GM19099 (cell line): Measurements from ENCODE around the gene RIPOR2.

Source experiments
- POLR2A ChIP-seq: IDR thresholded peaks from 3 replicates; pipeline ENCODE4 v1.6.1; 2011; ENCODE audit warnings: low read depth; ENCODE audit not compliant: insufficient read length; ENCODE audit errors: extremely low read depth

RIPOR2 gene

DNA sequence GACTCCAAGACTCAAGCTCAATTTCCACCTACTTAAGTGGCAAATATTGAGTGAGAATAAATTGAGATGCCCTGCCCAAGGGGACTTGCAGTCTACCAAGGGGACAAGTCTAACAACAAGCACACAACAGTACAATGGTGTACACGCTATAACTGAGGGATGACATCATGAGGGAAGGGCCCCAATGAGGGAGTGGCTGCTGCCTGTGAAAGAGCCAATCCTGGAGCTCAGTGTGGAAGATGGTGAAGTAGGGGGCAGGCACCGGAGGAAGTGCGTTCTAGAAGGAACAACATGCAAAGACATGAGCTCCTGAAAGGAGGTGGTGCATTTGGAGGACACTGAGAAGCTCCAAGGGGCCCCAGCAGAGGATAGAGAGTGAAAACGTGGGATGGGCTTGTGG lies 90.2 kb downstream of the RIPOR2 start:
- TF ChIP-seq POLR2A, result no peak

DNA sequence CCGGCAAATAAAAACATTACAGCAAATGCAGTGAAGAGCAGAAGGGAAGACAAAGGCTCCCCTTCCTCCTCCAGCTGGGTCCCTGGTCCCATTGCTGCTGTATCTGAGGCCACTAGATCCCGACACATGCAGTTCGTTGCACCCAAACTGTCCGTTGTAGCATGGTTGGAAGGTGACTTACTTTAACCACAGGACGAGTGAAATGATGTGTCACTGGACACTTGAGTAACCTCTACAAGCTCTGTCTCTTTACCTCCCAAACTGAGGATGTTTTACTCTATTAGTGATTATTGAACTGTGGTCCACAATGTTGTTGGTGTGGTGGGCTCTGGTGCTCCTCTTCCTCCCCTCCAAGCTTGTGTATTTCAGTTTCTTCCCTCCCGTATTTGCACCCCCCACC lies 90.9 kb downstream of the RIPOR2 start:
- no peak for TF ChIP-seq POLR2A

DNA sequence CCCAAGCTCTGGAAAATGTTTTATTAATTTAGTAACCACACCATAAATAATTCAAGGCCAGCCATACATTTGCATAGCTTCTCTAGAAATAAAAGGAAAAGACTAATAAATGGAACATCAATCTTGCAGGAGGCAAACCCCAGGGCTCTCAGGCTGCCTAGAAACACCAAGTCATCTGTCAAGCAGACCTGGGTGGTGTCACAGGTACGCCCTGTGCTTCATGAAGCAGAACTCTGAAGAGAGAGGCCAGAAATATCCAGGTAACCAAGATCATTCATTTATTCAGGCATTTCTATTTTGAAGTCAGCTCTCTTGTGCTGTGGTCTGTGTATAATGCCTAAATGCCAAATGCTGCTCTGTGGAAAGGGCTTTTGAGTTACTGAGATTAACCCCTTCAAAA lies 91.7 kb downstream of the RIPOR2 start:
- TF ChIP-seq POLR2A, result no peak

DNA sequence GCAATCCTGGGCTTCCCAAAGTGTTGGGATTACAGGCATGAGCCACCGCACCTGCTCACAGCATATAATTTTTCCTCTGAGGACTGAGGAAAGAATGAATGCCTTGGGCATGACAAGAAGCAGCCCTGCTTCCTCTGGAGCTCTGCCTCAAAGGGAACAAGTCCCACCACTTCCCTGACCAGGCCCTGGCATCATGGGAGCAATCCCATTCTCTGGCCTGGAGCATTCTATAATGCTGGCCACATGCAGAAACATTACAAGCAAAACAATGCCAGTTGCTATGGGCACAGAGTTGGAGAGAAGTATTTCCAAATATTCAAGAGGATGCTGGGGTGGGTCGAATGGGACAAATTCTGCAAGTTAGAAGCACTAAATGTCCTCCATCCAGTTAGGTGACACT lies 95.6 kb downstream of the RIPOR2 start:
- TF ChIP-seq POLR2A, result no peak

DNA sequence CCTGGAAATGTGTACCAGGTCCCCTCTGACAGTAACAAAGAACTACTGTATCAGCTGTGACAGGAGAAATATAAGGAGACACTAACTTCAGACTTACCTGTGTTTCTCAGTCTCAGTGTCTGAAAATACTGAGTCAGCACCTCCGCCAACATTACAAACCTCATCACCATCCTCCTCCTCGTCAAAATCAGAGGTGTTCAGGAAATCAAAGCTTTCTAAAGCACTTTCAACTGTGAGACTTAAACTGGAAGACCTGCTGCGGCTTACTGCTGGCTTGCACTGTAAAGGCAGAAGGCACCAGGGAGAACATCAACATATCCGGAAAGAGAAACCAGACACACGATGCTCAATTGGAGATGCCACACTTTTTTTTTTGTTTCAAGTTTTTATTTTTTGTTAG lies 96.8 kb downstream of the RIPOR2 start:
- TF ChIP-seq POLR2A, result no peak

DNA sequence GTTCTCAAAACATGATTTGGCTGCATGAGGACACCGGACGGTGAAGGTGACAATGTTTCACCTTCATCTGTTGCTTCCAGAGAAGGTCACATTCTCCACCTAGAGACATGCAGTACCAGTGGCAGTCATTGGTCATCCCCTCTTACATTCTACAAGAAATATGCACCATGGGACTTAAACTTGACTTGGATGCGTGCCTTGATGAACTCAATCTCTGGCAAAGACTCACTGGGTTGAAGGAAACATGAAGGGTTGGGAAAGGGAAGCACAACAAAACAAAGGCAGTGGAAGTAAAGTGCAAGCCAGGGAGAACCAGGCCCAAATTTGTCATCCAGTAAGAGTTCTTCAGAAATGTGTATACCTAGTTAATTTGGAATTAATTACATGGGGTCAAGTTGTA lies 97.7 kb downstream of the RIPOR2 start:
- TF ChIP-seq POLR2A, result no peak

DNA sequence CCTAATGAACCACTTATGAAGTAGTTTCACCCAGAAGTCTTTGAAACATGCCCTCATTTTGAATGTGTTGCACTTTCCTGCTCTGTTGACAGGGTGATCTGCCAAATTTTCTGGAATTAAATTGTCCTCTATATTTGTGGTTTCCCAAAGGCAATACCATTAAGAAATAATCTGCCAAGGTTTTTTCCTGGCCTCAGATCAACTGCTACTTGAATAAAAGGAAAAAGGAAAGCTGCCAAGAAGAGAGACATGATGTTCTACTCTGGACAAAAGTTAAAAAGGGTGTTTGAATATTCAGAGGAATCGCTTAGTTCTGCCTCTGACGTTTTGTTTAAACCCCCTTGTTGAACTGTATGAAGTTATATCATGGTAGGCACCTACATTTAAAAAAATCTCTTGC lies 99.7 kb downstream of the RIPOR2 start:
- TF ChIP-seq POLR2A, result no peak

DNA sequence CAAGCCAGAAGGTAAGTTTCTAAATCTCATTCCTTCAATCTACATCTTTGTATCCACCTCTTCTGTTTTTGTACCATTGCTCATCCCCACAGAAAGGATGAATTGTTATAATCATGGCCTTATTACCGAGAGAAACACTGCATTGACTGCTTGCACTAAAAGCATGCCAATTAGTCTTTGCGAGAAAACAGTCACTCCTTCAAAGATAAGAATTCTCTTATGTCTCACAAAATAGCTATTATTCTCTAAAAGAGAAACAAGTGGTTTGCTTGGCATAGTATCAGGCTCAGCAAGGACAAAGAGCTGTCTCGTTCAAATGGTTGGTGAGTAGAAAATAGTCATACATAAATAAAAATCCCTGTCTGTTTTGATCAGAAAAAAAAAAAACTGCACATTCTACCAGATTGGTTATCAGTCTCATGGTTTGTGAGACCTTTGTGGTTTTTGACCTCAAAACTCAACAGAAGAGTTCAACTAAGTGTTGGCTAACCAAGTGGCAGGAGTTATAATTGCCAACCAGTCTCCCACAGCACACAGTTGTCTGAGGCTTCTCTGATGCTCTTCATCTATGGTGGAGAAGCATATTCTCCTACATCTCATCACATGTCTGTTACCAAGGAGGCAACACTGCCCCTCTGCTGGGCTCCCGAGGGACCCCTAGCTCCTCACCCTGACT lies 101.9 kb downstream of the RIPOR2 start:
- TF ChIP-seq POLR2A, result no peak

DNA sequence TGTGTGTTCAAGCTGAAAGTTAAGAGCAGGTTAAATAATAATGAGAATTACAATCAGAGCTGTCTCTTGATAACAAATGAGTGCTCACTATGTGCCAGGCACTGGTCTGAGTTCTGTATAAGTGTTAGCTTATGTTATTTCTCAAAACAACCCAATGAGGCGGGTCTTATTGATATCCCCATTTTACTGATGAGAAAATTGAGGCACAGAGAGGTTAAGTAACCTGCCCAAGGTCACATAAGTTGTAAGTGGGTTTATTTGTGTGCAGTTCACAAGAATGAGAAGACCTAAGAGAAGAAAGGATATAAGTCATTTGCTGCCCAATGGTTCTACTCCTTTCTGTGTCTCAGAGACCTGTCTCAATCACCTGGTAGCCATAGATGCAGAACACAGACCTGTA lies 103.0 kb downstream of the RIPOR2 start:
- no peak for TF ChIP-seq POLR2A

DNA sequence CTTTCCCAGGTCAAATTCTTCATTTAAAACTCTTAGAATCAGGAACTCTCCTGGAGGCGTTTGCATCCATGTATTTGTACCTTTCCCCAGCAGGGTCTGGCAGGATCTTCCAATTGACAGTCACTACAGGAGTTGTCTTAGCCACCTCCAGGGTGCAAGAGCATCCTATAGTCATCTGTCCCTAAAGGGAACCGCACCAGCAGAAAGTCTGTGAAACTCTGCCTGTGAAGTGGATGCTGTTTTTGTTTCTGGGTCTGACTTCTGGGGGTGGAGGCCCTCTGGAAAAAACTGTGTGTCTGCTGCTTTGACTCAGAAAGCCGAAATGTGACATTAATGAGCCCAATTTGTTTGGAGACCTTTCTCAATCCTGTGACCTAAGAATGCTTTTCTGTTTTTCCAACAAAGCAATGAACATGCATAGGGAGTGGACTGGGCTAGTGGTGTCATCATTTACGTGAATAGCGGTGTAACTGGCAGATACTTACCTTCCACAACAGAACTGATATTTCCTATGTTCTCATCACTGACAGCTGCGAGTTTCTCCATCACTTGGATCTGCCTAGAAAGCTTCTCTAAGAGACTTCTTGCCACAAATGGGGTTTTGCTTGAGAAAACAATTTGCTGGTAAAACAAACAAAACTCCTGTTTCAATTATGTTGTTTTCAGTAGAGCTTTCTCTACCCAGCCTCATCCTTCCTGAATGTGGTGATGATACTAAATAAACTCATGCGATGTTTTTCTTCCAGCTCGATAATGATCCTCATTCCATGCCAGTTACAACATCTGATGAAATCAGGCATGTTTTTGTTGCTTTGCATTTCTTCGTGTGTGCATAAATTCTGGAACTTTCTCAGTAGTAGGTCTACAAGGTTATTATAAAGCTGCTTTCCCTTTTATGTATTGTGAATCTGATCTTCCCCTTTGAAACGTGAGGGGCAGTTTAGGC lies 103.7 kb downstream of the RIPOR2 start:
- no peak for TF ChIP-seq POLR2A

DNA sequence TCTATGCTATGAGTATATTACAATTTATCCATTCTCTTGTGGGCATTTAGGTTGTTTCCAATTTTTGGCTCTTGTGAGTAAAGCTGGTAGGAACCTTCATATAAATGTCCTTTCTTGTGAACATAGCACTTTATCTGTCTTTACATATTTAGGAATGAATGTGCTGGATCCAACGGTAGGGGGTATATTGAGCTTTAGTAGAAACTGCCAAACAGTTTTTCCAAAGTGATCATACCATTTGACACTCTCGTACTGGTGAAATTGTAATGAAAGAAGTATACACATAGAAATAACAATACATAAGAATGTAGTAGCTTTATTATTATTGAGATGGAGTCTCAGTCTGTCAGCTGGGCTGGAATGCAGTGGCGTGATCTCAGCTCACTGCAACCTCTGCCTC lies 106.1 kb downstream of the RIPOR2 start:
- no peak for TF ChIP-seq POLR2A

DNA sequence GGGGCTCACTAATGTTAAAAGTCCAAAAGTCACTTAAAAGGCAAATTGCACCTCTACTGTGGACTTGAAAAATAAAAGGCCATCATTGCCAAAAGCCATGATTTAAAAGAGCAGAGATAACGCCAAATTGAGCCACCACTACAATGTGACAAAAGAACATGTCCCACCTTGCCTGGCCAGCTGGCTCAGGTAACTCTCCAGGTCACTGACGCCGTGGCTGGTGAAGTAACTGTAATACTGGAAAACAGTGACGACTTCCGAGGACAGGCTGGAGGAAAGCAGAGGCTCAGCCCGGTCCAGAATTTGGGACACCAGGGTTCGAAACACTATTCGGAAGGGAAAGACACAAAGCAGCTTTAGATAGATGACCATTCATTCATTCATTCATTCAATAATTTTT lies 107.8 kb downstream of the RIPOR2 start:
- TF ChIP-seq POLR2A, result no peak

DNA sequence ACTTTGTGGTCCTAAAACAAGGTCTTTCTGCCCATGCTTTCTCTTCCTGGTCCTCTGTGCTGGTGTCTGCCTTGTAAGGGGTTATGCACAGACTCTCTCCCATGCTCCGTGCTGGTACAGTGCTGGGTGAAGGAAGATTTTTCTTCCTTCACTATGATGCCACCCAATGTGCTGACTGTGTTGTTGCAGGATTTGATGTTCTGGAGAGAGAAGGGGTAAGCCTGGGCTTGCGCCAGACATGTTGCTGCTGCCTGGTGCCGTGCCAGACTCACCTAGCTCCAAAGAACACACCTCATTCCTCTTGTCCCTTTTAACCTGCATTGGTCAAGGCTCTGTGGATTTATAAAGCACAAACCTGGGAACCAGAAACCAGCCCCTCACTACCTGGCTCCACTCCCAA lies 108.6 kb downstream of the RIPOR2 start:
- no peak for TF ChIP-seq POLR2A

DNA sequence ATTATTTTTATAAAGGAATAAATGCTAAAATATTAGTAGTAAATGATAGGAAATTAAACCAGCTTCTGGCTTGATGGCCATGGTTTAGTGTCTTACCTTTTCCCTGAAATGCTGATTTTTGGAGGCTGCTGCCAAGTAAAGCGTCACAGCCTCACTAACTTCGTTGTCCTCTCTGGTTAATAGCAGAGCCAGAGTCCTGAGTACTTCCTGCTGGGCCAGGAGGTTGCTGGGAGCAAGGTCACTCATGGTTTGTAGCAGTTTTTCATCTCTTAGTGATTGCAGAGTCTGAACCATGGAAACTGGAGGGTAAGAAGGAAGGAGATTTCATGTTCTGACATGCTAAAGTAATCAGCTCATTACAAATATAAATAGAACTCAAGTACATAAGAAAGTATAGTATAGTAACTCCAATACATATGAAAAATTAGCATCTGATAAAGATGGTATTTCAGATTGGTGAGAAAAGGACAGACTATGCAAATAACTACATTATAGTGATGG lies 110.6 kb downstream of the RIPOR2 start:
- no peak for TF ChIP-seq POLR2A

DNA sequence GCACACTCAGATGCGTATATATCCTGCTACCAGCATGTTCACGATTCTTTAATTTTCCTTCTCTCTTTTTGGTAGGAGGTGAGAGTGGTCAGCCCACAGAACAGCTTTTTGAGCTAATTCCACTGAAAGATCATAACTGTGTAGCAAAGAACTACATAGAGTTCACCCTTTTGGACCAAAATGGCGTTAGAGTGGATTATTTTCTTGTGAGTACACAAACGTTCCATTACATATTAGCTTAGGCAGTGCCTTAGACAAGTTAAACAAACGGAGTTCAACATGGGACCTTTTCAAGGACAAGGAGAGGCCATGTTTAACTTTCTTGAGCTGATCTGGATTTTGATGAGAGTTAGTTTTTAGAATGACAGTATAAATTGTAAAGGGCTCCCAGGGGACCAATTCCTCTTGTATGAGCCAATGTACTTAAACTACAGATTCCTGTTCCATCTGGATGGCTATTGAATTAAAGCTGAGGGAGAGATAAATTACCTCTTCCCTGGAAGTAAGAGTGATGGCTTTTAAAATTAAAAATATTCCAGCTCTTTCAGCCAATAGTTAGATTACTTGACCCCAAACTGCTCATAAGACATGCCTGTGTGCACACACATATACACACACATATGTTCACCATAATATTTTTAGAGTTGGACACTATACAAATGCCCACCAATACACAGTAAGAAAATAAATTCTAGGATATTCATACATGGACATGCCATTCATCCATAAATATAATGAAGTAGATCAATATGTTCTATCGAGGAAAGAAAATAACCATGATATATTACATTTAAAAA lies 111.4 kb downstream of the RIPOR2 start:
- TF ChIP-seq POLR2A, result no peak

DNA sequence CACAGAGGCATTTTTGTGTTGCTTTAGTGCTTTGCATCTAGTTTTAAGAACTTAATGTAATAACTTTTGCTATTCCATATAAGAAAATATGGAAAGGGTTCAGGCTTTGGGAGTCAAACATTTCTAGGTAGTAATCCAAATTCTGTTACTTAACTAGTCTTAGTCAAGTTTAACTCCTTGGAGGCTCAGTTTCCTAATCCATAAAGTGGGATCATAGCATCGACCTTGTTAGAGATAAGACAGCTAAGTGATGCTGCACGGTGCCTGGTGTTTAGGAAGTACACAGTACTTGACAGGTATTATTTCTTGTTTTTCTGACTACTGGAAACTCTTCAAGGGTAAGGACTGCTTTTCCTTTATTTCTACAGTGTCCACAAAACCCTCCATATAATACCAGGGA lies 112.6 kb downstream of the RIPOR2 start:
- no peak for TF ChIP-seq POLR2A

DNA sequence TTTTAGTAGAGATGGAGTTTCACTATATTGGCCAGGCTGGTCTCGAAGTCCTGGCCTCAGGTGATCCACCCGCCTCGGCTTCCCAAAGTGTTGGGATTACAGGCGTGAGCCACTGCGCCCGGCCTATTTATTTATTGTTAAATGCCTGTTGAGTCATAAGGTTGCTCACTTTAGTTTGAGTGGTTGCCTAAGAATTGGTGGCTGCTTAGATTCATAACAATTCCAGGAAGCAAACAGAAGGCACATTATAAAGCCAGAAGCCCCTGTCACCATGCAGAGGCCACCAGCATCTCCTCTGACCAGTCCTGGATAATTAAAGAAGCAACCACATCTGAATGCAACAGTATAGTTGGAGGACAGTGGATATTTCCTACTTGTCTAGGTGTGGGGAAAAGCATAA lies 113.1 kb downstream of the RIPOR2 start:
- TF ChIP-seq POLR2A, result no peak
